Aorta (tissue), 5 donors: ENCODE measurements around the gene ATP4A. TPM values are rescaled to one million over a fixed set of nuclear protein-coding genes. Genes with fewer than 3 reads are reported as not detected.
A peak's percentile ranks its signal among the peaks of the same experiment; 100 is the strongest.

Source experiments
- ATAC-seq: fragments of 200-7000 bp; cut with Tn5 transposase; one replicate; pipeline ENCODE4 v1.9.1; 2022; ENCODE audit warnings: moderate library complexity; ENCODE audit not compliant: low FRiP score
- DNase-seq, 2 donors: peaks; one replicate each; pipeline ENCODE4 v3.0.0-alpha.2; 2020
- H3K27ac ChIP-seq, 2 donors: one replicate each; pipeline ENCODE4 v1.5.1; 2013; ENCODE audit warnings: low read length in 2 of 2, mild to moderate bottlenecking in 2 of 2, moderate library complexity in 2 of 2, control low read depth in 1 of 2, inconsistent platforms in 1 of 2, low read depth in 1 of 2
- H3K27me3 ChIP-seq, 2 donors: one replicate each; pipeline ENCODE4 v1.6.1; 2013; ENCODE audit warnings: control low read depth in 1 of 2, low read length in 1 of 2, mild to moderate bottlenecking in 1 of 2, moderate library complexity in 1 of 2; ENCODE audit not compliant: insufficient read depth in 2 of 2, control insufficient read depth in 1 of 2
- H3K36me3 ChIP-seq, 2 donors: one replicate each; pipeline ENCODE4 v1.6.1; 2013; ENCODE audit warnings: control low read depth in 1 of 2, low read length in 1 of 2, mild to moderate bottlenecking in 1 of 2; ENCODE audit not compliant: insufficient read depth in 2 of 2, control insufficient read depth in 1 of 2
- H3K4me1 ChIP-seq, 2 donors: one replicate each; pipeline ENCODE4 v1.6.1; 2013; ENCODE audit warnings: low read length in 2 of 2, control low read depth in 1 of 2, mild to moderate bottlenecking in 1 of 2, moderate library complexity in 1 of 2; ENCODE audit not compliant: insufficient read depth in 2 of 2, control insufficient read depth in 1 of 2
- H3K4me3 ChIP-seq, 2 donors: one replicate each; pipeline ENCODE4 v1.5.1; 2013; ENCODE audit warnings: low read length in 2 of 2, control low read depth in 1 of 2, mild to moderate bottlenecking in 1 of 2
- H3K9me3 ChIP-seq: one replicate; pipeline ENCODE4 v1.6.1; 2013; ENCODE audit warnings: mild to moderate bottlenecking, low read length; ENCODE audit not compliant: control insufficient read depth
- WGBS, 2 donors: extraction: QIAGEN DNeasy Blood & Tissue Kit; methylation state at CpG; one replicate each; pipeline ENCODE4 v1.1.7; 2013; 5-methylcytosine and 5-hydroxymethylcytosine counted together
- intact Hi-C, 2 donors: fragments of 100-400 bp; cut with DNase I; formaldehyde crosslinking; loops; one replicate each; pipeline versions ENCODE4 v1.14.2 to v1.15.0; 2022
- polyA plus RNA-seq, 2 donors: library from polyadenylated mRNA; stranded (reverse); fragments of 200-250 nt; gene quantifications; one replicate each; pipeline ENCODE4 v1.2.3, GENCODE V29; 2013
- total RNA-seq, 2 donors: library from RNA; stranded (reverse); fragmentation: NEBNext Ultra II Directional; extraction: Animal tissue kit (Norgen Biotek cat#: 25700); gene quantifications; one replicate each; pipeline ENCODE4 v1.2.1, GENCODE V29; 2021
- donor health status: healthy with polysubstance abuse.
- donor health status: Bipolar disorder and iron deficiency.
- donor health status: DM: no; HTN: no; CAD: no.
- donor health status: DM: no; HTN: no; CAD: no.
- donor health status: DM: yes; HTN: yes; CAD: no.

Gene ATP4A
- total and polyA plus RNA-seq, 4 donors, result not detected

- 89 to 91% methylated on average over 7 of the region's 7 CpGs for WGBS, 2 donors
- Histone ChIP-seq H3K4me3 (no peak overlapping the region), H3K27ac (no peak overlapping the region), H3K4me1 (no peaks in the 10 kb centered on the region), H3K9me3 (no peaks in the 10 kb centered on the region), H3K36me3 (no peaks in the 10 kb centered on the region), H3K27me3 (no peaks in the 10 kb centered on the region)
- intact Hi-C loops, result loop anchor here in 1 of 2 donors (5.0 kb wide), 1 partner anchor 106 kb away; the partner anchor contains the start of gene HAUS5
- no peak for DNase-seq
- ATAC-seq, result no peak
Measured at GRCh38 chr19:35506011-35506410, 57.4 kb downstream of the ATP4A start.

- H3K36me3 ChIP-seq, result no peaks in the 10 kb centered on the region
- no peak overlapping the region for H3K4me3 ChIP-seq
- no peaks in the 10 kb centered on the region for H3K4me1 ChIP-seq
- H3K27me3 ChIP-seq, result no peaks in the 10 kb centered on the region
- ATAC-seq (no peak), DNase-seq (peak in 1 of 2 donors; percentile 22)
- H3K27ac ChIP-seq, result no peak overlapping the region
- H3K9me3 ChIP-seq, result no peaks in the 10 kb centered on the region
- 84 to 88% methylated on average over 4 of the region's 4 CpGs for WGBS, 2 donors
- intact Hi-C loops, result no loop called here
Measured at GRCh38 chr19:35502751-35503150, 60.7 kb downstream of the ATP4A start.

GRCh38 chr19:35501684-35502083 is 61.8 kb downstream of the ATP4A start:
- no peak overlapping the region for H3K27ac ChIP-seq
- no peaks in the 10 kb centered on the region for H3K9me3 ChIP-seq
- H3K4me3 ChIP-seq, result no peak overlapping the region
- ATAC-seq (no peak), DNase-seq (peak in 1 of 2 donors; percentile 64)
- intact Hi-C loops, result no loop called here
- 81 to 85% methylated on average over 15 of the region's 15 CpGs for WGBS, 2 donors
- H3K27me3 ChIP-seq, result no peaks in the 10 kb centered on the region
- H3K36me3 ChIP-seq, result no peaks in the 10 kb centered on the region
- H3K4me1 ChIP-seq, result no peaks in the 10 kb centered on the region

GRCh38 chr19:35500611-35501010 is 62.8 kb downstream of the ATP4A start:
- Histone ChIP-seq H3K36me3 (no peaks in the 10 kb centered on the region), H3K4me3 (no peak overlapping the region), H3K27me3 (no peaks in the 10 kb centered on the region), H3K27ac (no peak overlapping the region), H3K9me3 (no peaks in the 10 kb centered on the region), H3K4me1 (no peaks in the 10 kb centered on the region)
- DNase-seq, result no peak
- ATAC-seq, result no peak
- 87 to 90% methylated on average over 10 of the region's 10 CpGs for WGBS, 2 donors
- intact Hi-C loops, result no loop called here

Other genes with a start within 250 kb of the ATP4A start
- gene CD22, start 234.5 kb downstream of the ATP4A start, total RNA-seq, result 1 to 10 TPM; 2.9 to 3.1 TPM
- under 1 TPM in 1 of 2 donors, not detected in 1; 0.75 TPM for gene CD22, start 234.5 kb downstream of the ATP4A start, polyA plus RNA-seq
- not detected for gene FFAR1, start 215.8 kb downstream of the ATP4A start, total RNA-seq
- gene FFAR1, start 215.8 kb downstream of the ATP4A start, polyA plus RNA-seq, result not detected
- gene FFAR3, start 205.2 kb downstream of the ATP4A start, total RNA-seq, result under 1 TPM; 0.32 to 0.39 TPM
- gene FFAR3, start 205.2 kb downstream of the ATP4A start, polyA plus RNA-seq, result not detected
- gene GPR42, start 192.6 kb downstream of the ATP4A start, total RNA-seq, result not detected
- gene GPR42, start 192.6 kb downstream of the ATP4A start, polyA plus RNA-seq, result not detected
- 1 to 10 TPM; 1.2 to 2.0 TPM for gene FFAR2, start 115.4 kb downstream of the ATP4A start, total RNA-seq
- under 1 TPM in 1 of 2 donors, not detected in 1; 0.15 TPM for gene FFAR2, start 115.4 kb downstream of the ATP4A start, polyA plus RNA-seq
- not detected for gene KRTDAP, start 73.2 kb downstream of the ATP4A start, total RNA-seq
- not detected for gene KRTDAP, start 73.2 kb downstream of the ATP4A start, polyA plus RNA-seq
- 10 to 100 TPM; 25.9 to 27.1 TPM for gene DMKN, start 50.0 kb downstream of the ATP4A start, total RNA-seq
- 10 to 100 TPM; 22.2 to 43.7 TPM for gene DMKN, start 50.0 kb downstream of the ATP4A start, polyA plus RNA-seq
- not detected for gene SBSN, start 35.3 kb downstream of the ATP4A start, total RNA-seq
- under 1 TPM in 1 of 2 donors, not detected in 1; 0.23 TPM for gene SBSN, start 35.3 kb downstream of the ATP4A start, polyA plus RNA-seq
- not detected for gene GAPDHS, start 30.2 kb downstream of the ATP4A start, total RNA-seq
- not detected for gene GAPDHS, start 30.2 kb downstream of the ATP4A start, polyA plus RNA-seq
- gene TMEM147, start 18.0 kb downstream of the ATP4A start, total RNA-seq, result 10 to 100 TPM; 48.0 to 52.2 TPM
- 100 to 1,000 TPM in 1 of 2 donors, 10 to 100 TPM in 1; 86.0 to 123 TPM for gene TMEM147, start 18.0 kb downstream of the ATP4A start, polyA plus RNA-seq
- gene PMIS2, start 22.5 kb upstream of the ATP4A start, total RNA-seq, result not detected
- not detected for gene PMIS2, start 22.5 kb upstream of the ATP4A start, polyA plus RNA-seq
- 10 to 100 TPM in 1 of 2 donors, 1 to 10 TPM in 1; 5.3 to 10.5 TPM for gene HAUS5, start 49.1 kb upstream of the ATP4A start, total RNA-seq
- 10 to 100 TPM in 1 of 2 donors, 1 to 10 TPM in 1; 2.9 to 17.5 TPM for gene HAUS5, start 49.1 kb upstream of the ATP4A start, polyA plus RNA-seq
- 10 to 100 TPM; 53.7 to 62.0 TPM for gene RBM42, start 65.4 kb upstream of the ATP4A start, total RNA-seq
- gene RBM42, start 65.4 kb upstream of the ATP4A start, polyA plus RNA-seq, result 10 to 100 TPM; 41.8 to 66.8 TPM
- gene ETV2, start 78.1 kb upstream of the ATP4A start, total RNA-seq, result 1 to 10 TPM in 1 of 2 donors, under 1 TPM in 1; 0.62 to 1.2 TPM
- 1 to 10 TPM in 1 of 2 donors, under 1 TPM in 1; 0.46 to 1.9 TPM for gene ETV2, start 78.1 kb upstream of the ATP4A start, polyA plus RNA-seq
- 100 to 1,000 TPM; 196 to 216 TPM for gene COX6B1, start 84.7 kb upstream of the ATP4A start, total RNA-seq
- gene COX6B1, start 84.7 kb upstream of the ATP4A start, polyA plus RNA-seq, result 100 to 1,000 TPM; 502 to 730 TPM
- gene UPK1A, start 102.9 kb upstream of the ATP4A start, total RNA-seq, result not detected
- gene UPK1A, start 102.9 kb upstream of the ATP4A start, polyA plus RNA-seq, result 1 to 10 TPM in 1 of 2 donors, under 1 TPM in 1; 0.54 to 1.5 TPM
- gene ZBTB32, start 140.9 kb upstream of the ATP4A start, total RNA-seq, result under 1 TPM in 1 of 2 donors, not detected in 1; 0.19 TPM
- not detected for gene ZBTB32, start 140.9 kb upstream of the ATP4A start, polyA plus RNA-seq
- gene KMT2B, start 154.3 kb upstream of the ATP4A start, total RNA-seq, result 10 to 100 TPM; 33.6 to 37.9 TPM
- gene KMT2B, start 154.3 kb upstream of the ATP4A start, polyA plus RNA-seq, result 10 to 100 TPM in 1 of 2 donors, 1 to 10 TPM in 1; 6.4 to 43.3 TPM
- gene IGFLR1, start 178.8 kb upstream of the ATP4A start, total RNA-seq, result 10 to 100 TPM in 1 of 2 donors, 1 to 10 TPM in 1; 8.1 to 14.9 TPM
- gene IGFLR1, start 178.8 kb upstream of the ATP4A start, polyA plus RNA-seq, result 10 to 100 TPM in 1 of 2 donors, 1 to 10 TPM in 1; 5.1 to 10.9 TPM
- 10 to 100 TPM; 14.8 to 22.0 TPM for gene U2AF1L4, start 181.8 kb upstream of the ATP4A start, total RNA-seq
- gene U2AF1L4, start 181.8 kb upstream of the ATP4A start, polyA plus RNA-seq, result 10 to 100 TPM; 24.7 to 70.4 TPM
- 10 to 100 TPM; 32.9 to 37.0 TPM for gene PSENEN, start 182.0 kb upstream of the ATP4A start, total RNA-seq
- 10 to 100 TPM; 32.4 to 59.2 TPM for gene PSENEN, start 182.0 kb upstream of the ATP4A start, polyA plus RNA-seq
- gene LIN37, start 184.9 kb upstream of the ATP4A start, total RNA-seq, result 10 to 100 TPM; 10.6 to 13.3 TPM
- 10 to 100 TPM; 13.1 to 91.2 TPM for gene LIN37, start 184.9 kb upstream of the ATP4A start, polyA plus RNA-seq
- 100 to 1,000 TPM; 148 to 152 TPM for gene HSPB6, start 193.4 kb upstream of the ATP4A start, total RNA-seq
- gene HSPB6, start 193.4 kb upstream of the ATP4A start, polyA plus RNA-seq, result 100 to 1,000 TPM in 1 of 2 donors, 10 to 100 TPM in 1; 73.9 to 131 TPM
- 10 to 100 TPM; 18.7 to 19.6 TPM for gene PROSER3, start 194.5 kb upstream of the ATP4A start, total RNA-seq
- gene PROSER3, start 194.5 kb upstream of the ATP4A start, polyA plus RNA-seq, result 10 to 100 TPM in 1 of 2 donors, 1 to 10 TPM in 1; 4.1 to 18.7 TPM
- gene ARHGAP33, start 211.9 kb upstream of the ATP4A start, total RNA-seq, result 10 to 100 TPM; 12.3 to 27.8 TPM
- 10 to 100 TPM in 1 of 2 donors, 1 to 10 TPM in 1; 1.9 to 22.1 TPM for gene ARHGAP33, start 211.9 kb upstream of the ATP4A start, polyA plus RNA-seq
- not detected for gene PRODH2, start 249.2 kb upstream of the ATP4A start, total RNA-seq
- not detected for gene PRODH2, start 249.2 kb upstream of the ATP4A start, polyA plus RNA-seq